HG03571 (cell line): Measurements from ENCODE around the gene KYAT1.
A peak's percentile ranks its signal among the peaks of the same experiment; 100 is the strongest.

ENCODE experiments used
- ATAC-seq: cut with Tn5 transposase; IDR thresholded peaks from one replicate; pipeline ENCODE4 v1.9.1; 2021; ENCODE audit not compliant: unreplicated experiment

KYAT1 gene

GRCh38 chr9:128881884-128882676 is at the start of gene KYAT1, which contains the start of gene LRRC8A:
TSS of gene KYAT1 (minus strand) at chr9:128881950. CDS start at chr9:128845405, 36,545 bp downstream.
TSS of gene LRRC8A (plus strand) at chr9:128882133. CDS start at chr9:128907165, 25,032 bp downstream.
- peak; percentile 80 for ATAC-seq

- ATAC-seq: no peak
Measured at GRCh38 chr9:128929560-128929959, 47.8 kb upstream of the KYAT1 start.

GRCh38 chr9:128928624-128929023 is 46.9 kb upstream of the KYAT1 start:
- ATAC-seq: no peak

GRCh38 chr9:128927731-128928411 is 46.1 kb upstream of the KYAT1 start:
- no peak for ATAC-seq

GRCh38 chr9:128923493-128923883 is 41.7 kb upstream of the KYAT1 start:
- ATAC-seq: no peak

GRCh38 chr9:128921881-128922763 is 40.4 kb upstream of the KYAT1 start:
- ATAC-seq: no peak

- ATAC-seq: no peak
Measured at GRCh38 chr9:128920381-128921058, 38.8 kb upstream of the KYAT1 start, which contains the start of gene PHYHD1. TSS of gene PHYHD1 (plus strand) at chr9:128920982. CDS start at chr9:128922324, 1,342 bp downstream.

- ATAC-seq: no peak
Measured at GRCh38 chr9:128919402-128920089, 37.8 kb upstream of the KYAT1 start.

- no peak for ATAC-seq
Measured at GRCh38 chr9:128918921-128919320, 37.2 kb upstream of the KYAT1 start.

- no peak for ATAC-seq
Measured at GRCh38 chr9:128917151-128917849, 35.5 kb upstream of the KYAT1 start.

GRCh38 chr9:128916745-128917144 is 35.0 kb upstream of the KYAT1 start:
- no peak for ATAC-seq

GRCh38 chr9:128916204-128916603 is 34.5 kb upstream of the KYAT1 start:
- ATAC-seq: no peak

- ATAC-seq: no peak
Measured at GRCh38 chr9:128913995-128914772, 32.4 kb upstream of the KYAT1 start.

GRCh38 chr9:128913048-128913900 is 31.5 kb upstream of the KYAT1 start:
- no peak for ATAC-seq

GRCh38 chr9:128912270-128912853 is 30.6 kb upstream of the KYAT1 start:
- ATAC-seq: no peak

GRCh38 chr9:128911529-128912035 is 29.8 kb upstream of the KYAT1 start:
- ATAC-seq: no peak

- ATAC-seq: no peak
Measured at GRCh38 chr9:128910906-128911305, 29.2 kb upstream of the KYAT1 start.
